IPS-18a (cell line): Measurements from ENCODE around the gene ACTN1.

Source experiments
- H3K27ac ChIP-seq: one replicate; pipeline ENCODE4 v1.5.1; 2013; ENCODE audit warnings: low read length
- H3K27me3 ChIP-seq: one replicate; pipeline ENCODE4 v1.6.1; 2013; ENCODE audit warnings: mild to moderate bottlenecking, low read length; ENCODE audit not compliant: control insufficient read depth, insufficient read depth
- H3K36me3 ChIP-seq: one replicate; pipeline ENCODE4 v1.6.1; 2013; ENCODE audit warnings: low read depth, low read length; ENCODE audit not compliant: control insufficient read depth
- H3K4me1 ChIP-seq: one replicate; pipeline ENCODE4 v1.6.1; 2013; ENCODE audit warnings: low read depth, low read length; ENCODE audit not compliant: control insufficient read depth
- H3K4me3 ChIP-seq: one replicate; pipeline ENCODE4 v1.5.1; 2013; ENCODE audit warnings: low read length
- H3K9ac ChIP-seq: one replicate; pipeline ENCODE4 v1.6.1; 2013; ENCODE audit warnings: mild to moderate bottlenecking, low read length, moderate library complexity
- H3K9me3 ChIP-seq: one replicate; pipeline ENCODE4 v1.6.1; 2013; ENCODE audit warnings: low read depth, low read length; ENCODE audit not compliant: control insufficient read depth

Gene ACTN1

DNA sequence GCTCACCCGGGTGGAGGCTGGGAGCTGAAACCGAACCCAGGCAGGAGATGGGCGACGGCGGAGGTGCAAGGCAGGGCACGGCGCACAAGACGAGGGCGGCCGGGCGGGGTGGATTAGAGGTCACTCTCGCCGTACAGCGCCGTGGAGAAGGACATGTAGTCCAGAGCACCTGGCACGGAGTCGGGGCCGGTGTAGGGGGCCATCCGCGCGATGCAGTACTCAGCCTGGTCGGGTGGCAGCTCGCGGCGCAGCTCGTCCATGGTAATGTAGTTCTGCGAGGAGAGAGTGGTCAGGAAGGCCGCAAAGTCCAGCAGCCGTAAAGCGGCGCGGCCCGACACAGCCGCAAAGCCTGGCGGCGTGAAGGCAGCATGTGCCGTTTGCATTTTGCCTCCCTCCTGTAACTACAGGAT is 104.4 kb downstream of the ACTN1 start:
- Histone ChIP-seq H3K27me3 (no peaks in the 10 kb centered on the region), H3K4me3 (no peak overlapping the region), H3K4me1 (no peaks in the 10 kb centered on the region), H3K36me3 (peaks cover 70% of the 10 kb centered on the region), H3K27ac (no peak overlapping the region), H3K9me3 (no peaks in the 10 kb centered on the region), H3K9ac (no peak overlapping the region)

DNA sequence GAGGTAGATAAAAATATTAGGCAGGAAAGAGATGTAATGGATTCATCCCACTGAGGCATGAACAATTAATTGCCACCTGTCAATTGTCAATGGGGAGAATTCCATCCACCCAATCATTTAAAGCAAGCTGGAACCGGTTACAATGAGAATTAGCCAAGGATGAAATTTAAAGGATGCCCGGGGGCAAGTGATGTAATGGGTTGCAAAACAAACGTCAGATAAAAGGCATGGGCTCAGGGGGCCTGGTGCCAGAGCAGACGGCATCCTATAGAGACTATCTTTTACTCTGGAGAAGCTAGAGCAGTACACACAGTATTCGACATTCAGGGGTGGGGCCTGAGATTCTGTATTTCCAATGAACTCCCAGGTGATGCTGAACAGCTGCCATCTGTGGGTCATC is 105.7 kb downstream of the ACTN1 start:
- no peaks in the 10 kb centered on the region for H3K27me3 ChIP-seq
- no peaks in the 10 kb centered on the region for H3K4me1 ChIP-seq
- H3K27ac ChIP-seq = no peak overlapping the region
- peaks cover 59% of the 10 kb centered on the region for H3K36me3 ChIP-seq
- H3K4me3 ChIP-seq = no peak overlapping the region
- no peak overlapping the region for H3K9ac ChIP-seq
- no peaks in the 10 kb centered on the region for H3K9me3 ChIP-seq

DNA sequence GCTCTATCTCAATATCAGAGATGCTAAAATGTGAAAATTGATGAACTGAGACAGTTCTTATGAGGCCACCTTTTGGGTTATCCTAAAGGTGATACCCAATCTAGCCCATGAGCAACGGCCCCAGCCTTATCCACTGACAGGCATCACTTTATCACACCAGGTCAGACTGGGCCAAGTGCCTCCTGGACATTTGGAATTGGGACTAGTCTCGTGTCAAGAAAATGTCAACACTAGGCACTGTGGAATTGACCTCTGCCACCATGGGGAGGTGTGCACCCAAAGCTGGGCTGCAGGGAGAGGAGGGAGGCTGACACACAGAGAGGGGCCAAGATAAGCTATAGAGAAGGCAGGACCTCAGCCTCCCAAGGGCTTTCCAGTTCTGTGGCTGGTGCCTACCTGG is 107.7 kb downstream of the ACTN1 start:
- Histone ChIP-seq H3K27ac (no peak overlapping the region), H3K9ac (no peak overlapping the region), H3K4me1 (no peaks in the 10 kb centered on the region), H3K36me3 (peaks cover 39% of the 10 kb centered on the region), H3K9me3 (no peaks in the 10 kb centered on the region), H3K4me3 (no peak overlapping the region), H3K27me3 (no peaks in the 10 kb centered on the region)

DNA sequence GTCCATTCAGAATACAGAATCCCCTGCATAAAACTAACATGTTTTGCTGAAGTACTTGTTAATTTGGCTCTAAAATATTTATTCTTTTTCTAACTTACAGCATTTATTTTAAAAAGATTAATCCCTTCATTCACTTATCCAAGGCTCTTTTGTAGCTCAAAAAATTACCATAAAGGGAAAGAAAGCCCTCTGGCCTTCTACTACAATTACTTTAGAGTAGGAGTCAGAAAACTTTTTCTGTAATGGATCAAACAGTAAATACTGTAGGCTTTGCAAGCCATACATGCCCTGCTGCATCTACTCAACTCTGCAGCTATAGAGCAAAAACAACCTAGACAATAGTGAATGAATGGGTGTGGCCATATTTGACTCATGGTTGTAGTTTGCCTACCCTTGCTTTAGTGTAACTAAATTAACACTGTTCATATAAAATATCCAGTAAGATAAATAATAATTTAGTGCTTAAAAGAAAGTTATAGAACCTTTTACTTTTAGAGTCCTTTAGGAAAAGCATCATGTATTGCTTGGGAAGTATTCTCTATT is 112.0 kb downstream of the ACTN1 start:
- Histone ChIP-seq H3K9me3 (no peaks in the 10 kb centered on the region), H3K27me3 (no peaks in the 10 kb centered on the region), H3K36me3 (peaks cover 8% of the 10 kb centered on the region), H3K9ac (no peak overlapping the region), H3K27ac (no peak overlapping the region), H3K4me1 (no peaks in the 10 kb centered on the region), H3K4me3 (no peak overlapping the region)

DNA sequence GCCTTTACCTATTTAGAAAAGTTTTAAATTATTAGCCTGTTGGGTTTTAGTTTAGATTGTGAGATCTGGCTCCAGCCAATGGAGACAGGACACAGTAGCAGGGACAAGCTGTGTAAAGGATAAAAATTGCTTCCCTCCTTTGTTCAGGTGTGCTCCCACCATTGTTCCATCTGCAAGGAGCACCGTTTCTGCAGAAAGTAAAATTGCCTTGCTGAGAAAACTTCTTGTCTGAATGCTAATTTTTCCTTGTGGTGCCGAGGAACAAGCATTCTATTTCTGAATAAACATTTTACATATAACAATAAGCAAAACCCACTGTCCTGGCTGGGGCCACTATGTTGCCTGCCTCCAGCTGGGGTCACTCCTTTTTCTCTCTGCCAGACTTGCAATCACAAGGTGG is 113.6 kb downstream of the ACTN1 start:
- H3K9ac ChIP-seq = no peak overlapping the region
- H3K4me3 ChIP-seq = no peak overlapping the region
- H3K36me3 ChIP-seq = no peaks in the 10 kb centered on the region
- H3K4me1 ChIP-seq = no peaks in the 10 kb centered on the region
- H3K9me3 ChIP-seq = no peaks in the 10 kb centered on the region
- no peak overlapping the region for H3K27ac ChIP-seq
- H3K27me3 ChIP-seq = no peaks in the 10 kb centered on the region

DNA sequence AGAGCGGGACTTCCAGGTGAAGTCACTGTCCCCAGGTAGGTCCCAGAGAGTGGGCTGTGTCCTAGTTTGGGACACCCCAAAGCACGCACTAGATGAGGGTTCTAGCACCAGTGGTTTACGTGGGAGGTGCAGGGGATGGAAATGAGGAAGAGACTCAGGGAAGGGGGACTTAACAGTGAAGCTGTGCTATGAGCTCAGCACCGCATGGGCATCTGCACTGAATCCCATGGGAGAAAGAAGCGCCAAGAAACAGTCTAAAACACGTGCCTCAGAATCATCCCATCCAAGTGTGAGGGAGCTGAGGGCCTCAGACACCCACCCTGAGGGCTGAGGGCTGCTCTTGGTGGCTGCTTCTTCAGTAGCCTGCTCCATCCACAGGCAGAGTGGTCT is 114.7 kb downstream of the ACTN1 start:
- Histone ChIP-seq H3K9ac (no peak overlapping the region), H3K27ac (no peak overlapping the region), H3K4me3 (no peak overlapping the region), H3K9me3 (no peaks in the 10 kb centered on the region), H3K4me1 (no peaks in the 10 kb centered on the region), H3K27me3 (no peaks in the 10 kb centered on the region), H3K36me3 (no peaks in the 10 kb centered on the region)

DNA sequence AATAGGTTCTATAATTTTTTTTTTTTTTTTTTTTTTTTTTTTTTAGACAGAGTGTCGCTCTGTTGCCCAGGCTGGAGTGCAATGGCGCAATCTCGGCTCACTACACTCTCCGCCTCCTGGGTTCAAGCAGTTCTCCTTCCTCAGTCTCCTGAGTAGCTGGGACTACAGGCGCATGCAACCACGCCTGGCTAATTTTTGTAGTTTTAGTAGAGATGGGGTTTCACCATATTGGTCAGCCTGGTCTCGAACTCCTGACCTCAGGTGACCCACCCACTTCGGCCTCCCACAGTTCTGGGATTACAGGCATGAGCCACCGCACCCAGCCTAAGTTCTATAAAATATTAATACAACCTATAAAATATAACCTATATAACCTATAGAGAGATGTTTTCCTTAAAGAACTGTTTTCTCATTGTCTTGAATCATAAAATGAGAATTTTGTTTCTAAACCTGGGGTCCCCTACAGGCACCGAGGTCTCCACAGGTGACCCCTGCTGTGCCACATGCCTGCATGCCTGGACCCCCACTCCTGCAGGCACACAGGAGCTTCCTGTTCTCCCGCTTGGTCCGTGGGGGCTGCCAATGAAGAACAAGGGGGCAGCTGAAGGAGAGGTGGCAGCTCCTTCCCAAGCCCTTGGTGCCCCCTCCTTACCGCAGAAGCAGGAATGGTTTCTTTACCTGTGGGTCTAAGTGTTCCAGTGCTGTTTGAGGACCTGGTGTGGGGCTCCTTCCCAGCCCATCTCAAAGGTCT is 115.3 kb downstream of the ACTN1 start:
- no peak overlapping the region for H3K9ac ChIP-seq
- H3K27me3 ChIP-seq = no peaks in the 10 kb centered on the region
- no peak overlapping the region for H3K4me3 ChIP-seq
- no peaks in the 10 kb centered on the region for H3K4me1 ChIP-seq
- H3K27ac ChIP-seq = no peak overlapping the region
- no peaks in the 10 kb centered on the region for H3K36me3 ChIP-seq
- H3K9me3 ChIP-seq = no peaks in the 10 kb centered on the region

DNA sequence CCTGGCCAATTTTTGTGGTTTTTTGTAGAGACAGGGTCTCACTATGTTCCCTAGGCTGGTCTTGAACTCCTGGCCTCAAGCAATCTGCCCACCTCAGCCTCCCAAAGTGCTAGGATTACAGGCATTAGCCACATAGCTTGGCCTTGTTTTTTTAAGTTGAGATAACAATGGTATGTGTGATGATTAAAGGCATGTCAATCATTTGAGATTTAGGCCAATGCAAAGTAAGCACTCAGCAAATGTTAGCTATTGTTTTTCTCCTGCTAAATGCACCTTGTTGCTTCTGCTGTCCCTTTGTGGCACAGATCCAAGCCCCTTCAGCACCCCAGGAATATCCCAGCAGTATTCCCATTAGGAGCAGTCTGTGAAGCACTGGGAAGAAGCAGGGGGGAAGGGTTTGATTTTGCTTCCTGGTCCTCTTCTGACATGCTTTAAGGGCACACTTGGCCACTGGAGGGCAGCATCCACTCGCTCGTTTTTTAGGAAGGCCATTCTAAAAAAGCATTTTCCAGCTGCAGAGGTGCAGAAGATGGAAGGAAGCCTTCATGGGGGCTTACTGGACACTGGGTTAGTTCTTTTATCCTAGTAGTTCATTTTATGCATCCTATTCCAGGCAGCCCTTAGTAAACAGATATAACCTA is 116.0 kb downstream of the ACTN1 start:
- H3K36me3 ChIP-seq = no peaks in the 10 kb centered on the region
- no peaks in the 10 kb centered on the region for H3K9me3 ChIP-seq
- H3K4me3 ChIP-seq = no peak overlapping the region
- H3K9ac ChIP-seq = no peak overlapping the region
- no peaks in the 10 kb centered on the region for H3K27me3 ChIP-seq
- H3K27ac ChIP-seq = no peak overlapping the region
- no peaks in the 10 kb centered on the region for H3K4me1 ChIP-seq

DNA sequence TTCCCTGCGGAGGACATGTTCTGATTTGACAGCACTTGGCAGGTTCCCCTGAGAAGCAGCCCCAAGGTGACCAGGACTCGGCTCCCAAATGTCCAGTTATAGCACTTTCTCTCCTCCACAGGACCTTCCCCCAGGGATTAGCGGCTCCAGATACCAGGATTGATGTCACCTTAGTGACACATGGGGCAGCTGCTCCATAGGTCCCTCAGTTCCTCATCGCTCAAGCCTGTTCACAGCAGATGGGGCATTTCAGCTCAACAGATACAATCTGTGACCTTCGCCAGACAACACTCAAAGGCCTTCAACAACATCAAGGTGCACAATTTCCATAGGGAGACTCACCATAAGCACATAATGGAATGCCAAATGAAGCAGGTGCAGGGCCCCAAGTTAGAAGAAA is 118.3 kb downstream of the ACTN1 start:
- H3K27me3 ChIP-seq = no peaks in the 10 kb centered on the region
- no peak overlapping the region for H3K4me3 ChIP-seq
- H3K9me3 ChIP-seq = no peaks in the 10 kb centered on the region
- H3K4me1 ChIP-seq = no peaks in the 10 kb centered on the region
- H3K9ac ChIP-seq = no peak overlapping the region
- H3K27ac ChIP-seq = no peak overlapping the region
- H3K36me3 ChIP-seq = no peaks in the 10 kb centered on the region

DNA sequence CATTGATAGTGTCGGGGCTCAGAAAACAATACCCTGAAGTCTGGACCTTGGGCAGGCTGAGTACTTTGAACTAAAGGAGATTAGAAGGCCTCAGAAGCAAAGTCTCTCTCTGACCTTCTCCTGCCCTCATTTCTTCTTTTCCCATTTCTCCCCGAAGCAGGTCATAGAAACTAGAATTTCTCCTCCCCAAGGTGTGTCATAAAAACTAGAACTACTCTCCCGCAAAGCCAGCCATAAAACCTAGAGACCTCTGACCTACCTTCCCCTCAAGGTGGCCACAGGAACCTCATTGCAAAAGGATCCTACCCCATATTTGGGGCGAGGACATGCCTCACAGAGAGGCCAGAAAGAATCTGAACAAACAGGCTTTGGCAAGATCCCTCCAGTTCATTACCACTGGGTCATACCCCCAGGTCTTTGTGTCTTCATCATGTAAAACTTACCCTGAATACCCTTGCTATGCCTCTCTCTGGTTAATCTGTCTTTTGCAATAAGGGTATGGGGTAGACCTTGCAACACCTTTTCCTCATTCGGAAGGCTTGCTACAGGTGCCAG is 121.5 kb downstream of the ACTN1 start:
- Histone ChIP-seq H3K4me3 (no peak overlapping the region), H3K9me3 (no peaks in the 10 kb centered on the region), H3K27me3 (no peaks in the 10 kb centered on the region), H3K9ac (no peak overlapping the region), H3K4me1 (no peaks in the 10 kb centered on the region), H3K27ac (no peak overlapping the region), H3K36me3 (no peaks in the 10 kb centered on the region)

DNA sequence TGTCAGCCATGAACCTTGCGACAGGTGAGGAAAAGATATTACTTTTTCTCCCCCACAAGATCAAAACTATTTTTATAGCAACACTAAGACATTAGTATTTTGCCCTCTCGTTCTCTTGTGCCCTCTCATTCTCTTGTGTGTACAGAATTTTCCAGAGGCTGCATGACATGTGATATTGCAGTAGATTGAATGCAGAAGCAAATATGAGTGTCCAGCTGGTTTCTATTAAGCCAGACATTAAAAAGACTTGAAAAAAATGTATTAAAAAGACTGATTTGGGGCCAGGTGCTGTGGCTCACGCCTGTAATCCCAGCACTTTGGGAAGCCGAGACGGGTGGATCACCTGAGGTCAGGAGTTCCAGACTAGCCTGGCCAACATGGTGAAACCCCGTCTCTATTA is 122.5 kb downstream of the ACTN1 start:
- Histone ChIP-seq H3K36me3 (no peaks in the 10 kb centered on the region), H3K9ac (no peak overlapping the region), H3K9me3 (no peaks in the 10 kb centered on the region), H3K4me3 (no peak overlapping the region), H3K27me3 (no peaks in the 10 kb centered on the region), H3K27ac (no peak overlapping the region), H3K4me1 (no peaks in the 10 kb centered on the region)

DNA sequence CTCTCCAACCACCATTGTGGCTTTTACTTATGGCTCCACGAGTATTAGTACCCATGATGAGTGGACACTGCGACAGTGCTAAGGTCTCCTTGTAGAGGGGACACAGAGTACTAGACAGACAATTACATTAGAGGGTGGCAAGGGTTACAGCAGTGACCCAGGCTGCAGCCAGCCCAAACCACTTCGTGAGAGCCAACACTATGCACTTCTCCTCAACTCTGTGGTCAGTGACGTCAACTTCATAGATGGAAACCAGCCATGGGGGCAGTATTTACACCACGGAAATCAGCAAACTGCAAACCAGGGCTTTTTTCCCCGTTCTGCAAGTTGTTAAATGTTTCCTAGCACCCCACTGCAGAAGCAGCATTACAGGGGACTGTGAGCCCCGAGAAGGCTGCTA is 124.7 kb downstream of the ACTN1 start:
- no peaks in the 10 kb centered on the region for H3K4me1 ChIP-seq
- no peak overlapping the region for H3K4me3 ChIP-seq
- H3K9ac ChIP-seq = no peak overlapping the region

More for the DNA sequence above, 124.7 kb downstream of the ACTN1 start:
- H3K36me3 ChIP-seq = no peaks in the 10 kb centered on the region
- no peaks in the 10 kb centered on the region for H3K27me3 ChIP-seq
- H3K27ac ChIP-seq = no peak overlapping the region
- H3K9me3 ChIP-seq = no peaks in the 10 kb centered on the region
